GM18873 (cell line): ENCODE measurements around the gene GABBR2.

ENCODE experiments used
- ATAC-seq: cut with Tn5 transposase; IDR thresholded peaks from one replicate; pipeline ENCODE4 v1.9.1; 2021; ENCODE audit warnings: mild to moderate bottlenecking, moderate library complexity, moderate number of reproducible peaks; ENCODE audit not compliant: unreplicated experiment, low FRiP score

The GABBR2 gene

DNA sequence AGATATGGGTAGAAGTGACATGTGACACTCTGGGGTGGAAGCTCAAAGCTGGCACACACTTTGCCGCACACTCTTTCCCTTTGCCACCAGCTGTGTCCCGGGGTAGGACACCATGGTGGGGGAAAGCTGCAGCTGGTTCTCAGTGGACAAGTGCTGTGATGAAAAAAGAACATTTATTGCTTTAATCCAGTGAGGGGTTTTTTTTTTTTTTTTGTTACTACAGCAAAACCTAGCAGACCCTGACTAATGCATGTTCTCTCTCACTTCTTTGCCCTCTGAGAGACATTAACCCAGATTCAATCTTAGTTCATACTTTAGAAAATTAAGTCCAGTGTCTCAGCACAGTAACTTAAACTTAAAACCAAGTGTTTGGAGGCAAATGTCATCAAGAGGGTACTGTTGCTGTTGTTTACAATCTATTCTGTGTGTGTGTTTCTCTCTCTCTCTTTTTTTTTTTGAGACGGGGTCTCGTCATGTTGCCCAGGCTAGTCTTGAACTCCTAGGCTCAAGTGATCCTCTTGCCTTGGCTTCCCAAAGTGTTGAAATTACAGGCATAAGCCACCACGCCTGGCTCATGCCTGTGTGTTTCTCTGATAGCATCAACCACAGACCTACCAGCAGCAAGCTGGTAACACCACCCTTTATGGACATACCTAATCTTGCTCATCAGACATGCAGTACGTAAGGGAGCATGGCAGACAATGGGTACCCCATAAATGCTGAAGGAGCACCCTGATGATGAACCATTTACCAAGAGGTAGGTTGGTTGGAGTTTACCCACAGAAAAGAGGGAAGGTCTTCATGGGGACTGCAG is 368.5 kb downstream of the GABBR2 start:
- ATAC-seq: no peak

DNA sequence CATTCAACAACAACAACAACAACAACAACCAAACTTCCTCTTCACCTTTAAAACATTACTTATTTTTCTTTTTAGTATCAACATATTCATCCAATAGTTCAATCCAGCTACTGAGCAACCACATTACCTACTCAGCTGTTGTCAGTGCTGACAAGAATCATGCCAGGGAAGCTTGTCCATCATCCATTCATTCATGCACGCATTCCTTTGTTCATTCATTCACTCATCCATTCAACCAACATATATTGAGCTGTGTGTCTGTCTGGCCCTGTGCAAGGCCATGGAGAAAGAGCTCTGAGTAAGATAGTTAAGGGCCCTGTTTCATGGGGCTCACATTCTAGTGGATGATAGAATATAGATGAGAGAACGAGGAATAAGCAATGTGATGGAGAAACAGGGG is 373.1 kb downstream of the GABBR2 start:
- no peak for ATAC-seq

DNA sequence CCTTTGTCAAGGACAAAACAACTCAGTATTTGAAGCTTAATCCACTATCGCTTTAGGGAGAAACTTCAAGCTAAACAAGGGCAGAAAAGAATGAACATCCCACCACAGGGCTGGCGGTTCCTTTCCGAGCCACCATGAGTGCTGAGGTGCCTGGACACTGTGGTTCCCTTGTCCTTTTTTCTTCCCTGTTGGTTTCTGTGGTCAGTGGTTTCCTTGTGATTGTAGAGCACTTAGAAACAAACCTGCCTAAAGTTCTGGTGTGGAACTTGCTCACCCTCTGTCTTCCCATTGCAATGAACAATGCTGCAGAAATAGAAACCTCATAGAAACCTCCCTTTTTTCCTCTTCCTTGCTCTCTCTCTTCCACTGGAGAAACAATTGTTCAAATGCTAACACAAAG is 373.9 kb downstream of the GABBR2 start:
- ATAC-seq: no peak

DNA sequence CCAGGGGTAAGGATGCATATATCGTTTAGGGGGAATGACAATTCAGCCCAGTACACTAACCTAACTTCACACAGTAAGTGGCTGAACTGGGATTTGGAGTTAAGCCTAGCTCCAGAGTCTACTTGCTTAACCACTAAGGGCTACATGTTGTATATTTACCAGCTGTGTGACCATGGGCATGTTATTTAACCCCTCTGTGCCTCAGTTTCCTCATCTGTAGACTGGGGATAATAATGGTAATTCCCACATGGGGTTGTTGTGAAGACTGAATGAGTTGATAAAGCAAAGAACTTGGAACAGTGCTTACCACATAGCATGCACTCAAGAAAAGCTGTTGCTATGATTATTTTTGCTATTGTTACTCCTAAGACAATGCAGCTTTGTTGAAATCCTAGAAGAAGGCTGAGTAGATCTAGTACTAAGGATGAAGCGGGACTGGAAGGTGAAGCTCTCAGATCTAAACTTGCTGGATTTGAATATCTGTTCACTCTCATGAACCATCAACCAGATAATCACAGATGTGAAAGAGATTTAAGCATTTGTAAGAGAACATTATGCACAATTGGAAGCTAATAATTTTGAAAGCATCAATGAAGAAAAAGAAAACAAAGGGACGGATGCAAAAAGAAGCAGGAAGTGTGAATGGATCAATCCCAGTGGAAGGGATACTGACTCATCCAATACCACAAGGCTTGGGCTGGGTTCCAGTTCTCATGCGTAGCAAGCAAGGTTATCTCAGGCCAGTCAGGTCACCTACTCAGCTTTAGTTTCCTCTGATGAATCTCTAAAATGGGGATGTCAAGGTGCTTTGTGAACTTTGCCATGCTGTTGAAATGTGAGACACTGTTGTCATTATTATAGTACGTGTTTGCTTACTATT is 374.8 kb downstream of the GABBR2 start:
- ATAC-seq: no peak

DNA sequence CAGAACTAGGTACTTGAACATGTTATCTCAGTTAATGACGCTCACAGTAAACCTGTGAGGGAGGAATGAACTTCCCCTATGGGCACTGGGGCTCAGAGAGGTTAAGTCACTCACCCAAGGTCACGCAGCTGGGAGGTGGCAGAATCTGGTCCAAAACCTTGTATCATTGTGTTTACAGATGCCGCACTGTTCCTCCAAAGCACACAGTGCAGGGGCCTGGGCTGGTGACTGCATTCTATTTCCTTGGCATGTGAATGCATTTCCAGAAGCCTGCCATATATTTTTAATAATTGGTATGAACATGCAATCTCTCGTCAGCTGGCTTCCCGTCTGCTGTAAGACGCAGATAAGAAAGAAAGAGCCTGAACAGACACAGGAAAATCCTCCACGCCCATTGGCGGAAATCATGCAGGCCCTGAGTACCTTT is 376.3 kb downstream of the GABBR2 start:
- ATAC-seq: no peak

DNA sequence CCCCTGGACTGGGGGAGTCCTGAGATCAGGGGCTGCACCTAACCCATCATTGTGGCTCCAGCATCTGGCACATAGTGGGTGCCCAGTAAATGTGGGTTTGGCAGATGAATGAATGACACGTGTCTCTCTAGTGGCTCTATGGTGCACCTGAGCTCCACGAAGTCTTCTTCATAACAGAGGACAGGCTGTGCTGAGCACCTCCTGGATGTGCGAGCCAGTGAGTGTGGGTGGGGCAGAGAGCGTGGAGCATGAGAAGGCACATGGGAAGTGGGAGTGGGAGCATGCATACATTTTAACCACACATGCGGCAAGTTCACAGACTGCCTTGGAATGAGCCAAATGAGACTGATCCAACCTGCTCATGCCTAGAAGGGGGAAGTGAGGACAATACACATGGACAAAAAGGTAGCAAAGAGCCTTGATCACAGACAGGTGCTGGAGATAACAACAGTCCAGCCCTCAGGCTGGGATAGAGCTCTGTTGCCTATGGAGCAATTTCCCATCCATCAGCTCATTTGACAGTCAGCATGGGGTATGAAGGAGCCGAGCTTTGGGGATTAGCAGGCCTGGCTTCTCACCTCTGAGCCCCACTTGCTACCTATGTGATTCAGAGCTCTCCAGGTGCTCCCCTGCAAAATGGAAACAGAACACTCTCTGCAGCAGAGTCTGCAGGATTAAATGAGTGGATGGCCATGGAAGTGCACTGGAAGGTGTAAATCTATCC is 377.0 kb downstream of the GABBR2 start:
- ATAC-seq: no peak

DNA sequence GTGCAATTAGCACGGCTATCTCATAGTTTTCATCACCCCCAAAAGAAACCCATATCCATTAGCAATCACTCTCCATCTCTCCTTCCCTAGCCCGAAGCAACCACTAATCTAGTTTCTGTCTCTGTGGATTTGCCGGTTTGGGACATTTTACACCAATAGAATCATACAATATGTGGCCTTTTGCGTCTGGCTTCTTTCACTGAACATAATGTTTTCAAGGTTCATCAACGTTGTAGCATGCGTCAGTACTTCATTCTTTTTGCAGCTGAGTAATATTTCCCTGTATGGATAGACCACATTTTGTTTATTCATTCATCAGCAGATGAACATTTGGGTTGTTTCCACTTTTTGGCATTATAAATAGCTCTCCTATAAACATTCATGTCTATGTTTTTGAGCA is 377.9 kb downstream of the GABBR2 start:
- ATAC-seq: no peak

DNA sequence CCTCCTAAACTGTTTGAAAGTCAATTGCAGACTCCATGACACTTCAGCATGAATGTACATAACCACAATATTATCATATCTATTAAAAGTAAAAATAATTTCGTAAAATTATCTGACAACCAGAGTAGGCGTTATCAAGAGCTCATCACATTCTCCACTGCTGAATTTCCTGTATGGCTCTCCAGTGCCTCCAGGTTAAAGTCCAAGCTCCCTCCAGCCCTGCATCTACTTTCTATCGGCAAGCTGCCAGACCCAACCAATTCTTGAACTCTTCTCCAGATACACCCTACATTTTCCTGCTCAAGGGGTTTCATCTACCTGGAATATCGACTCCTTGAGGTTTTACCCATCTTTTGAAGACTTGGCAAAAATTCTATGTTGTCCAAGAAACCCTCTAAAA is 378.8 kb downstream of the GABBR2 start:
- ATAC-seq: no peak

DNA sequence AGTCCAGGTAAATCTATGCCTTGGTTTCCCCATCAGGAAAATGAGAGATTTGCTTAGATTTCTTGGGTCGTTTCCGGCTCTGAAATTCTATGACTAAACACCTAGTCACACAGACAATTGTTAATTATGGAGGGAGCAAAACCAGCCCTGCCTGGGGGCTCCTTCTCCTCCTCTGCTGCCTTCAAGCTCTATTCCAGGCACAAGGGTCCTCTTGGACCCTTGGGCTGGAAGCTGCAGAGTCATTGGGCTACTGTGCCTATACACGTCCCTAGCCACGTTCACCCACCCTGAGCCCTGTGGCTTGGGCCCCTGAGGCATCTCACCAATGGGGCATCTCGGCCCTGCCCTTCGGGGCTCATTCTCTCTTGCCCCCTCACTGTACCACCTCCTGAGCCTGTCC is 379.5 kb downstream of the GABBR2 start:
- ATAC-seq: no peak

DNA sequence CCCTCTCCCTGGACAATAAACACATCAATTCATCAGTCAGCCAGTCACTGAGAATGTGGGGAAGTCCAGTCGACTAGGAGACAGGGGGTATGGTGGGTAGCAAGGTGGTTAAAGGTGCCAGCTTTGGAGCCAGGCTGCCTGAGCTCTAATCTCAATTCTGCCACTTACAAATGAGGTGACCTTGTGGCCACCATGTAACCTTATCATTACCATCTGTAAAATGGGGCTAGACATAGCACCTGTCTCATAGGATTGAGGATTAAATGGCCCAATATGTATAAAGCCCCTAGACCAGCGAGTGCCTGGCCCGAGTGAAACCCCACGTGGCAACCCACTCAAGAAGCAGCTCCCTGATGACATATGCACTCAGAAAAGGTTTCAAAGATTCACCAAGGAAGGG is 380.0 kb downstream of the GABBR2 start:
- ATAC-seq: no peak

DNA sequence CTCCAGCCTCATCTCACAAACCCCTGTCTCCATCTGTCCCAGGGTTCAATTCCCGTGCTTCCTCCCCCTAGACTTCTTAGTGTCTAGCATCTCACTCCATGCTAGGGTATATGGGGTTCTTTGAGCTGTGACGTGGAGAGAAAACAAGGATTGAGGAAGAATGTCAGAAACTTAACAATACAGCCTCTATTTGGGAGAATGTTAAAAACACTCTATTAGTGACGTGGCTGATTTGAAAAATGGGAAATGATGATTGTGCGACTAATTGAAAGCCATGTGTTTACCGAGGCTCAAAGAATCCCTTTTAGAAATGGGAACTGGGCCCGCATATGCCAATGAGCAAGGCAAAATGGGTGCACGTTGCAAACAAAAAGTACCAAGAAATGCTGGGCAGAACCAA is 380.6 kb downstream of the GABBR2 start:
- ATAC-seq: no peak

DNA sequence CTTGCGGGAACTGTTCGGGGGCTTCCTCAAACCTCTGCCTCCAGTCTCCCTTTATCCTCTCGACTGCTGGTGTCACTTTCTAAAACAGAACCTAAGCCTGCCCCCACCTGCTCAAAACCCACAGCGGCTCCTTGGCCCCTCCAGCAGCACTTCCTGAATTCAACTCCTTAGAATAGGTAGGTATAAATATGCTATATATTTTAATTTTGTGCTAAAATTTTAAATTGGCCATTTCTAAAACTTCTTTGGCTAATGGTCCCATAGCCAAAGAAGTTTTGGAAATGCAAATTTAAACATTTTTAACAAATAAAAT is 381.5 kb downstream of the GABBR2 start:
- no peak for ATAC-seq

DNA sequence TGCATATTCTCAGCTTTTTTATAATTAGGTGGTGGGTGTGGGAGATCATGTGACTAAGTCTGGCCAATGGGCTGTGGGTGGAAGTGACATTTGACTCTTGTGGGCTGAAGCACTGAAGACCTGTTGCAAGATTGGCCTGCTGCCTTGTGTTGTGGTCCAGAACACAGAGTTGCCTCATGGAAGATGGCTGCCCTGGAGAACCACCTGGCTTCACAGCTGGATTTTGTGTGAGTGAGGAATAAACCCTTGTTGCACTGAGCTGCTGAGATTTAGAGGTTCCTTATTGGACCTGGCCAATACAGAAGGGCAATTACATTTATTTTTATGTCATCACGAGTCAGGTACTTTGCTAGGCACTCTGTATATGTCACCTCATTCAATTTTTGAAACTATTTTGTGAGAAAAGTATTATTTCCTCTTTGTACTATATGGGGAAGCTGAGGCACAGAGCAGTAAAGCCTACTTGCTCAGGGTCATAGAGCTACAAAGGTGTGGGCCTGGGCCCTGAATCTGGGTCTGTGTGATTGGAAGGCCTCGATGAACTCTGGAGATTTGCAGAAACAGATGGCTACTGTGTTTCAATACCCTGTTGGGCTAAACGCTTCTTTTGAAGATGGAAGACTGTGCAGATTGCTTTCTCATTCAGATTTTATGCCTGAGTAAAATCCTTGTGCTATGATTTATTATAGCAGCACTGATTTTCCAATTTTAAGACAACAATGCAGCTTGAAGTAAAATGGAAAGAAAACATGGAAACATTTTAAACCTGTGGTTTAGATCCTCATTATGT is 382.1 kb downstream of the GABBR2 start:
- ATAC-seq: no peak

DNA sequence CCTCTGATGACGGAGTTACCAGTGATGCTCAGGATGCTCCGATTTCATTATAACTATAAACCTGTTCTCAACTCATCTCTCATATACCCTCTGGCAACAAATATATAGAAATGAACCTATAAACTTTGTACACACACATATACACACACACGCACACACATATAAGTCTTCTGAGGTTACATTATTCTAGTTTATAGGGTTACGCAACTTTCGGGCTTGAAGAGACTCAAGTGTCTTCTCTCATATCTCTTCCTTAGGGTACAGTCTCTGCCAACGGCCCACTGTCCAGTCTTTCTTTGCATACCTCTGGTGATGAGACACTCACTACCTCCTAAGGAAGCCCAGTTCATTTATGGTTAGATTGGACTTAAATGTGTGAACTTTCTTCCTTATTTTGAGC is 383.9 kb downstream of the GABBR2 start:
- no peak for ATAC-seq

DNA sequence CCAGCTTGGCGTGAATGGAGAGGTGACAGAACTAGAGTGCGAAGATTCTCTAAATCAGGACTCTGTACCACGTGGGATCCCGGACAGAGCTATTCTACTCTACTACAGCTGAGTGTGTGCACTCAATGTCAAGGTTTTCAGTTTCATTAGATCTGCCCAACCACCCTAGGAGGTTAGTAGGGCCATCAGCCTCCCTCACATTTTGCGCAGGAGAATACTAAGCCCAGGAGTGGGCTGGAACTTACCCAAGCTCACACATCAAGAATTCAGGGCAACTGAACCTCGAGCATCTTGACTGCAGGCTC is 385.0 kb downstream of the GABBR2 start:
- no peak for ATAC-seq

DNA sequence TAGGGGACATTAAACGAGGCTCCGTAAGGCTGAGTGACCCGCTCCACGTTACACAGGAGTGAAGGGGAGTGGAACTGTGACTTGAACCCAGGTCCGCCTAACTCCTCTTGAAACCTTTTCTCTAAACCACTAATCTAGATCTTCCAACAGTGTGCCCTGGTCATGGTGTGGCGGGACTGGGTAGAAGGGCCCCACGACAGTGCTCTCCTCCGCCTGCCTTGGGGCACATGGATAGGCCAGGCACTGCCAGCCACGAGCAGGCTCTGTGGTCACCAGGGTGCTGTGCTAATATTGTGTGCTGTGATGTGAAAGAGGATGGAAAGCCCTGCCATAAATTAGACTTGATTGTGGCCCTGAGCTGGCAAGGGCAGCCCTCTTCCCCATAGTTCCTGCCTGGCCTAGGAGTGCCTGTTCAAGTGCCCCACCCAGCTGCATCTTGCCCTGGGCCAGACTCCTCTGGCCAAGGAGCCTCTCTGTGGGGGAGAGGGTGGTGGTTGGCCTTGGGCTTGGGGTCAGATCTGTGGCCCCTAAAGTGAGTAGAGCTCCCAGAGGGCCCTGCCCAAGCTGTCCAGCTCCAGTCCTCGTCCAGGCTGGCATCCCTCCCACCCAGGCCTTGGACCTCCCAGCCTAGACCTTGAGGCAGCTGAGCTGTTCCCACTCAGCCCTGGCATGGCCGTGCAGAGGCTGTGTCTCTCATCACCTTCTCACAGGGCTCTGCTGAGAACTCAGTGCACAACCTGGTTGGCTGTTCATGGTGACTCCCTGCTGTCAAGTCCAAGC is 385.5 kb downstream of the GABBR2 start:
- no peak for ATAC-seq

DNA sequence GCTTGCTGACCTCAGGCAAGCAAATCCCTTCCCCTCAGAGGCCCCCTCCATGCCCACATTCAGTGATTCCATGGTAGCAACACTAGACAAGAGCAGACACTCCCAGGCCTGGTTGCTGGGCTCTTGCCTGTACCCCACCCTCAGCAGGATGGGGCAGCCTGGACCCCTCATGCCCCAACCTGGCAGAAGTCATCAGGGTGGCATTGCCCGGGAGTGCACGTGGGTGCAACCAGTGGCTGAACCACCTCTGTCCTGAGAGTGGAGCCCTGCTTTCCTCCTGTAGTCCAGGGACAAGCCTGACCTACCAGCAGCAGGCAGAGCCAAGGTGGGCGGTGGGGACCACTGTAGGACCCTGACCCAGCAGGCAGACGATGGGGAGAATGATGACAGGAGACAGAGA is 387.5 kb downstream of the GABBR2 start:
- no peak for ATAC-seq

DNA sequence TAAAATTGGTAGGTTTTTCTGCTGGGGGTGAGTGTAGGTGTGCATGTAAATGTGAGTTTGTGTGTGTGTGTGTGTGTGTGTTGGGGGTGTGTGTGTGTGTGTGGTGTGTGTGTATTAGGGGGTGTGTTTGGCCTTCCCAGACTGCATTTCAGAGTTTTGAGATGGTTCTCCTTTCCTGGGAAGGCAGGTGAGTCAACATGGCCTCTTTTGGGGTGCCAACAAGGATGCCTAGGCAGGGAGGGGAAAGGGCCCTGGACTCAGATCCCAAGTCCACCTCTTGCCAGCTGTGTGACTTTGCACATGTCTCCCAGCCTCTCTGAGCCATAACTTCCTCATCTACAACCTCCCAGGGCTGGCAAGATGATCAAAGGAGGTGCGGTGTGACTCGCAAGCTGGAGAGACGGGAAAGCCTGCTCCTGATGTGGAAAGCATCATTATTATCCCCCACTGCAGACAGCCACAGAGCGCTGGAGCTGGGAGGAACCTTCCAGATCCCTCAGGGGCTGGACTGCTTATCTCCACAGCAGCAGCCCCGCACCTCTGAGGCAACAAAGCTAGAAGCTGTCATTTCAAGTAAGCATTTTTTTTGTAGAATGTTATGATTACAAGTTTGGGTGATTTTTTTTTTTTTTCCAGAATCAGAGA is 389.8 kb downstream of the GABBR2 start:
- no peak for ATAC-seq

DNA sequence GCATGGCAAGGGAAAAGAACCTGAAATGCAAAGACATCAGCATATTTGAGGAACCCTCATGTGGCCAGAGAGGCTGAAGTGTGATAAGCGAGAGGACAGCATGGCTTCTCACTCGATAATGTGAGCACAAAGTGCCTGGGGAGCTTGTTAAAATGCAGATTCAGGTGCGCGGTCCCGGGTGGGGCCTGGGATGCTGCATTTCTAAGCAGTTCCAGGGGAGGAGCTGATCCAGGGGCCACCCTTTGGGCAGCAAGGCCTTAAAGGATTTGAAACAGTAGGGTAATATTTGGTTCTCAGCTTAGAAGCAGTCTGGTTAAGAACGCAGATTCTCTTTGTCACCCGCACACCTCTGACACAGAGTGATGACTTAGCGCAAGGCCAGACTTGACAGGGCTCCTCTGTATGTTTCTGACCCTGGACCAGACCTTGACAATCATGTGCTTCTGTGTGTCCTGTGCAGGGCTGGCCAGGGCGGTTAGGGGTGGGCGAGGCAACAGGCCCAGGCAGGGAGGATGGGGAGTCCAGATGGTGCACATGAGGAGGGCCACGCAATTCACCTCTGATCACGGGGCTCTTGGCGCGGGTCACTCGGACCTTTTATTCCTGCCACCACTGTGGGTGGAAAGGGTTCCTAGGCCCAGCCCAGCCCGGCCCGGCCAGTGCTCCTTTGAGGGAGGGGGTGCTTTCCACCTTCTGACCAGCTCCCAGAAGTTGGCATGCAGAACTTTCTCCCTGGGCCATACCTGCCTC is 390.5 kb downstream of the GABBR2 start:
- no peak for ATAC-seq
